Activated naive CD4-positive, alpha-beta T cell treated with anti-CD3 and anti-CD28 coated beads for 36 hours (primary cell): Measurements from ENCODE around the gene CENPX. TPM values are rescaled to one million over a fixed set of nuclear protein-coding genes. Genes with fewer than 3 reads are reported as not detected.

ENCODE experiments used
- CTCF ChIA-PET: fragments of 350-600 bp; sonication (Branson Sonifier 250); formaldehyde crosslinking; loops from one replicate; lab custom pipeline; 2021; ENCODE audit warnings: antibody characterized with exemption; lab: Charles Lee
- DNase-seq: peaks from one replicate; pipeline ENCODE4 v3.0.0-alpha.2; 2020
- H3K27ac Mint-ChIP-seq: one replicate; pipeline ENCODE4 v1.8.0; 2021; ENCODE audit warnings: mild to moderate bottlenecking, mixed read lengths
- H3K27me3 Mint-ChIP-seq: one replicate; pipeline ENCODE4 v1.8.0; 2021; ENCODE audit warnings: low read depth, mixed read lengths
- H3K36me3 Mint-ChIP-seq: one replicate; pipeline ENCODE4 v1.8.0; 2021; ENCODE audit warnings: low read depth, mixed read lengths
- H3K4me1 Mint-ChIP-seq: one replicate; pipeline ENCODE4 v1.8.0; 2021; ENCODE audit warnings: low read depth, mixed read lengths
- H3K4me3 Mint-ChIP-seq: one replicate; pipeline ENCODE4 v1.8.0; 2021; ENCODE audit warnings: mild to moderate bottlenecking, moderate library complexity, mixed read lengths
- H3K9me3 Mint-ChIP-seq: one replicate; pipeline ENCODE4 v1.8.0; 2021; ENCODE audit warnings: mixed read lengths
- intact Hi-C: fragments of 100-400 bp; cut with micrococcal nuclease; formaldehyde crosslinking; loops from one replicate; pipeline ENCODE4 v1.15.1; 2023
- total RNA-seq, 2 experiments: library from RNA; stranded (reverse); gene quantifications; one replicate each; pipeline ENCODE4 v1.2.3, GENCODE V29; 2021

CENPX gene
- total RNA-seq, 2 experiments from 2014 or later, result 55.8 to 57.8 TPM

GRCh38 chr17:82053130-82053529 lies 30.5 kb upstream of the CENPX start:
- H3K9me3 Mint-ChIP-seq, result no peaks in the 10 kb centered on the region
- peak overlapping the region; percentile 84 for H3K4me3 Mint-ChIP-seq
- peaks cover 2% of the 10 kb centered on the region for H3K36me3 Mint-ChIP-seq
- no peaks in the 10 kb centered on the region for H3K27me3 Mint-ChIP-seq
- CTCF ChIA-PET, result no interaction called here
- H3K27ac Mint-ChIP-seq, result no peak overlapping the region
- H3K4me1 Mint-ChIP-seq, result peaks cover 22% of the 10 kb centered on the region
- no peak for DNase-seq
- intact Hi-C loops, result no loop called here

DNA sequence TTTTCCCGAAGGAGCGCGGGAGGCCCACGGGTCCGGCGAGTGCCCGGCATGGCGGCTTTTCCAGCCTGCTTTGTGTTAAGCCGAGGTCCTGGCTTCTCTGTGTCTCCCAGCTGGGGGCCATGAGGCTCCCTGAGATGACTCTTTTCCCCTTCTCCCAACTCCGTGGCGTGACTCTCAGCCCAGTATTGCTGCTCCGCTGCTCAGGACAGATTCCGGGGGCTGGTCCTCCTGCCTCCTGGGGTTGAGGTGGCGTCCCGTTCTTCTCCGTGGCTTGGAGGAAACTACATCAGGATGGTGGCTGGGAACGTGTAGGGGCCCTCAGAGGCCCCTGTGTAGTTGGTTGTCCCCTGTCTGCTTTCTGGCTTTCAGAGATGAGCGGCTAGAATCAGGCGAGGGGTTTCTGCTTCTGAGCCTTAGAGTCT lies 30.0 kb upstream of the CENPX start:
- peaks cover 22% of the 10 kb centered on the region for H3K4me1 Mint-ChIP-seq

GRCh38 chr17:82051776-82052637 lies 29.3 kb upstream of the CENPX start, which contains the start of the genes GPS1 and RFNG:
TSS of gene GPS1 (plus strand) at chr17:82051898. CDS start at chr17:82051932, 34 bp downstream.
TSS of gene RFNG (minus strand) at chr17:82051811. CDS start at chr17:82051766, 45 bp downstream.
- intact Hi-C loops, result no loop called here
- Mint-ChIP-seq H3K36me3 (no peaks in the 10 kb centered on the region), H3K27me3 (no peaks in the 10 kb centered on the region), H3K4me1 (peaks cover 22% of the 10 kb centered on the region), H3K4me3 (peak within 1 kb of the TSS; percentile 84), H3K27ac (peak within 1 kb of the TSS; percentile 56), H3K9me3 (no peaks in the 10 kb centered on the region)
- DNase-seq, result peak; percentile 80
- CTCF ChIA-PET, result no interaction called here

More for the DNA sequence above, 30.0 kb upstream of the CENPX start:
- Mint-ChIP-seq H3K4me3 (peak overlapping the region; percentile 84), H3K36me3 (no peaks in the 10 kb centered on the region), H3K27ac (peak overlapping the region; percentile 41), H3K9me3 (no peaks in the 10 kb centered on the region), H3K27me3 (no peaks in the 10 kb centered on the region)
- CTCF ChIA-PET, result no interaction called here
- intact Hi-C loops, result no loop called here
- DNase-seq, result no peak

DNA sequence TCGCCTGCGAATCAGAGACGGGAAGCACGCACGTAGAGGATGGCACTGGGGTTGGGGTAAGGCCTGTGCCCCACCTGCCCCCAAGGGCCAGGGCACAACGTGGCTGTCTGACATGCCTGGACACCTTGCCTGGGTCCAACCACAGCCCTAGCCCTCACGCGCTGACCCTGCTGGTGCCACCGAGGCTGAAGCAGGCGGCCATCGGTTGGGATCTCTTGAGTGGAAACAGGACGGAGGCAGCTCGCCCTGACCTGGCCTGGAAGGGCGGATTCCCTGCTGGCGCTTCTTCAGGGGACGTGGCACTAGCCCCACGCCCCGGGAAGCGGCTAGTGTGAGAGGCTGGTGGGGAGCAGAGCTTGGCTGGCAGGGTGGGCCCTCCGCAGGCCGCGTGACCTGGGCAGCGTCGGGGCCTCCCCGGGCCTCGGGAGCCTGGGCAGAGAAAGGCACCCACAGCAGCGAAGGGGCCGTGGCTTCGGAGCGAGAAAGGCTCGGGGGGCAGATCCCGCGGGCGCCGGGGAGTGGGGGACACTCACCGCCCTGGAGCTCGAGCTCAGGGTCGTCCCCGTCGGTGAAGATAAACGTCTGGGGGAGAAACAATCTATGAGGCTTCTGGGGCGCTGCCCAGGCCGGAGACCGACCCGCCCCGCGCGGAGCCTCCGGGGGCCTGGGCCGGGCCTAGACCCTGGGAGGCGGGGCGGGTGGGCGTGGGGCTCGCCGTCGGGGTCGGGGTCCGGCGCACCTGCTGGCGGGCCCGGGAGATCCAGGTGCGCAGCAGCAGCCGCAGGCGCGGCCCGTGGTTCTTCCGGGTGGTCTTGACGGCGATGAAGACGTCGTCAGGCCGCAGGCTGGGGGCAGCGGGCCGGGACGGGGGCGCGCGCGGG lies 28.3 kb upstream of the CENPX start:
- Mint-ChIP-seq H3K36me3 (peaks cover 3% of the 10 kb centered on the region), H3K4me3 (peak overlapping the region; percentile 82)

GRCh38 chr17:82050152-82050760 lies 27.6 kb upstream of the CENPX start:
- no peak for DNase-seq
- H3K4me3 Mint-ChIP-seq, result peak overlapping the region; percentile 82
- no peaks in the 10 kb centered on the region for H3K9me3 Mint-ChIP-seq
- CTCF ChIA-PET, result interaction anchor here (0.5 to 1.4 kb wide), 2 partner anchors 13 to 149 kb away, joined by 3 read pairs; partner anchors contain the start of gene DCXR
- H3K27ac Mint-ChIP-seq, result no peak overlapping the region
- no peaks in the 10 kb centered on the region for H3K27me3 Mint-ChIP-seq
- H3K36me3 Mint-ChIP-seq, result peaks cover 3% of the 10 kb centered on the region
- peaks cover 22% of the 10 kb centered on the region for H3K4me1 Mint-ChIP-seq
- intact Hi-C loops, result no loop called here

More for the DNA sequence above, 28.3 kb upstream of the CENPX start:
- CTCF ChIA-PET, result interaction anchor here (1.4 kb wide), 1 partner anchor 13 kb away, joined by 3 read pairs; the partner anchor contains the start of gene DCXR
- Mint-ChIP-seq H3K9me3 (no peaks in the 10 kb centered on the region), H3K27me3 (no peaks in the 10 kb centered on the region), H3K27ac (peak overlapping the region; percentile 56), H3K4me1 (peaks cover 22% of the 10 kb centered on the region)
- intact Hi-C loops, result no loop called here
- no peak for DNase-seq

GRCh38 chr17:82049521-82049971 lies 26.9 kb upstream of the CENPX start:
- H3K27me3 Mint-ChIP-seq, result no peaks in the 10 kb centered on the region
- intact Hi-C loops, result no loop called here
- no peaks in the 10 kb centered on the region for H3K9me3 Mint-ChIP-seq
- H3K27ac Mint-ChIP-seq, result no peak overlapping the region
- H3K4me3 Mint-ChIP-seq, result no peak overlapping the region
- CTCF ChIA-PET, result no interaction called here
- H3K36me3 Mint-ChIP-seq, result peaks cover 3% of the 10 kb centered on the region
- no peak for DNase-seq
- peaks cover 22% of the 10 kb centered on the region for H3K4me1 Mint-ChIP-seq

GRCh38 chr17:82049106-82049505 lies 26.4 kb upstream of the CENPX start:
- Mint-ChIP-seq H3K36me3 (peaks cover 3% of the 10 kb centered on the region), H3K27ac (no peak overlapping the region), H3K4me1 (peaks cover 22% of the 10 kb centered on the region), H3K4me3 (peak overlapping the region; percentile 34), H3K27me3 (no peaks in the 10 kb centered on the region), H3K9me3 (no peaks in the 10 kb centered on the region)
- CTCF ChIA-PET, result no interaction called here
- DNase-seq, result no peak
- intact Hi-C loops, result no loop called here

DNA sequence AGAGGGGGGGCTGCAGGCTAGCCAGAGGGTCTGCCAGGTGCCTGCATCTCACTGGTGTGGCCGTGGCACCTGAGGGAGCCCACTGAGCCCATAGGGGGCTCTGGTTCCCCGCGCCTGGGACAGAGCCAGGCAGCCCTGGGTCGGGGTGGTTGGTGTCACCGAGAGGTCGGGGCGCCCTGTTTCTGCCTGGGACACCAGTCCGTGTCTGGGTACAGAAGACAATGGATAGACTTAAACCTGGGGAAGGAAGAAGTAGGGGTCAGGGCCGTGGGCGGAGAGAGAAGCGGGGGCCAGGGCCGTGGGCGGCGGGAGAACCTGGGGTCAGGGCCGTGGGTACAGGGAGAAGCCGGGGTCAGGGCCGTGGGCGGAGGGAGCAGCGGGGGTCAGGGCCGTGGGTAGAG lies 25.9 kb upstream of the CENPX start:
- Mint-ChIP-seq H3K36me3 (peaks cover 3% of the 10 kb centered on the region), H3K9me3 (no peaks in the 10 kb centered on the region), H3K4me1 (peaks cover 19% of the 10 kb centered on the region), H3K27me3 (no peaks in the 10 kb centered on the region), H3K4me3 (no peak overlapping the region), H3K27ac (no peak overlapping the region)
- intact Hi-C loops, result no loop called here
- CTCF ChIA-PET, result no interaction called here
- DNase-seq, result no peak

- CTCF ChIA-PET, result no interaction called here
- intact Hi-C loops, result no loop called here
- H3K4me3 Mint-ChIP-seq, result no peak overlapping the region
- H3K36me3 Mint-ChIP-seq, result peaks cover 3% of the 10 kb centered on the region
- H3K27me3 Mint-ChIP-seq, result no peaks in the 10 kb centered on the region
- no peak for DNase-seq
- H3K27ac Mint-ChIP-seq, result no peak overlapping the region
- no peaks in the 10 kb centered on the region for H3K9me3 Mint-ChIP-seq
- H3K4me1 Mint-ChIP-seq, result peaks cover 14% of the 10 kb centered on the region
Measured at GRCh38 chr17:82047914-82048570, 25.4 kb upstream of the CENPX start.

DNA sequence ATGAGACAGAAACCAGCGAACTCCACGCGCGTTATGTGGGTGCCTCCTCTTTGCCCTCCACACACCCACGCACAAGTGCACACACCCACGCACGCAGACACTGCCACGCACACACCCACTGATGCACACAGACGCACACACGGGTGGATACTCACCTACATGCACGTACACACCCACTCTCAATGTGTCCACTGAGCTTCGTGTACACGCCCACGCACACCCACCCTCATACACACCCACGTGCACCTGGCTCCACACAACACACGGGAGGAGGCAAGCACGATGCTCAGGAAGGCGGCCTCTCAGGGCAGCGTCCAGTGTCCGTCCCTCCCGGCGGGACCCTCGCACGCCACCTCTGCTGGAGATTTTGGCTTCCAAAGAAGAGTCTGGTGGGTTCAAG lies 24.7 kb upstream of the CENPX start:
- CTCF ChIA-PET, result no interaction called here
- H3K27ac Mint-ChIP-seq, result no peak overlapping the region
- H3K9me3 Mint-ChIP-seq, result no peaks in the 10 kb centered on the region

GRCh38 chr17:82046903-82047302 lies 24.2 kb upstream of the CENPX start:
- no peaks in the 10 kb centered on the region for H3K9me3 Mint-ChIP-seq
- no peak overlapping the region for H3K27ac Mint-ChIP-seq
- no peak overlapping the region for H3K4me3 Mint-ChIP-seq
- intact Hi-C loops, result no loop called here
- H3K36me3 Mint-ChIP-seq, result peaks cover 3% of the 10 kb centered on the region
- no peaks in the 10 kb centered on the region for H3K27me3 Mint-ChIP-seq
- peaks cover 10% of the 10 kb centered on the region for H3K4me1 Mint-ChIP-seq
- no peak for DNase-seq
- CTCF ChIA-PET, result no interaction called here

More for the DNA sequence above, 24.7 kb upstream of the CENPX start:
- H3K36me3 Mint-ChIP-seq, result peaks cover 3% of the 10 kb centered on the region
- H3K4me1 Mint-ChIP-seq, result peaks cover 10% of the 10 kb centered on the region
- no peaks in the 10 kb centered on the region for H3K27me3 Mint-ChIP-seq
- no peak for DNase-seq
- H3K4me3 Mint-ChIP-seq, result no peak overlapping the region
- intact Hi-C loops, result no loop called here
